Measurements from ENCODE around the gene MARS1.
A peak's percentile ranks its signal among the peaks of the same experiment; 100 is the strongest.

Gene MARS1

DNA sequence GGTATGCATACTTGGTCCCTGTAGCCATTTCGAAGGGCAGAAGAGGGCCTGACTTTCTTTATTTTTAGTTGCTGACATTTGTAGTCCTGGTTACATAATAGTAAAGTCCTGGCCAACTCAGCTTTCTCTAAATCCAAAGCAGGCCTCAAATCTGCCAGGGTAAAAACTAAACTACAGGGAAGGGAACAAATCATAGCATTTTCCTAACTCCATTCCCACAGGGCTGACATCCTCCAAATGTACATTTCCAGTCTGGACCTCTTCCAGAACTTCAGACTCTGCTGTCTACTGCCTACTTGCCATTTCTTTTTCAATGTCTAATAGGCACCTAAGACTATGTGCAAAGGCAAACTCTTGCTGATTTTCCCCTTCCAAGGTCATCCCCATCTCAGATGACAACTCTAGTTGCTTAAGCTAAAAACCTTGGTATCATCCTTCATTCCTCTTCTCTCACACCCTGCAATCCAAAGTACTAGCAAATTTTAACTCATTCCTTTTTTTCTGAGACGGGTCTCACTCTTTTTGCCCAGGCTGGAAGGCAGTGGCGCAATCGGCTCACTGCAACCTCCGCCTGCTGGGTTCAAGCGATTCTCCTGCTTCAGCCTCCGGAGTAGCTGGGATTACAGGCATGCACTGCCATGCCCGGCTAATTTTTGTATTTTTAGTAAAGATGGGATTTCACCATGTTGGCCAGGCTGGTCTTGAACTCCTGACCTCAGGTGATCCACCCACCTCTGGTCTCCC lies 30.5 kb downstream of the MARS1 start:
- DNase-seq, result peak in 1 of 14 donors; percentile 31

DNA sequence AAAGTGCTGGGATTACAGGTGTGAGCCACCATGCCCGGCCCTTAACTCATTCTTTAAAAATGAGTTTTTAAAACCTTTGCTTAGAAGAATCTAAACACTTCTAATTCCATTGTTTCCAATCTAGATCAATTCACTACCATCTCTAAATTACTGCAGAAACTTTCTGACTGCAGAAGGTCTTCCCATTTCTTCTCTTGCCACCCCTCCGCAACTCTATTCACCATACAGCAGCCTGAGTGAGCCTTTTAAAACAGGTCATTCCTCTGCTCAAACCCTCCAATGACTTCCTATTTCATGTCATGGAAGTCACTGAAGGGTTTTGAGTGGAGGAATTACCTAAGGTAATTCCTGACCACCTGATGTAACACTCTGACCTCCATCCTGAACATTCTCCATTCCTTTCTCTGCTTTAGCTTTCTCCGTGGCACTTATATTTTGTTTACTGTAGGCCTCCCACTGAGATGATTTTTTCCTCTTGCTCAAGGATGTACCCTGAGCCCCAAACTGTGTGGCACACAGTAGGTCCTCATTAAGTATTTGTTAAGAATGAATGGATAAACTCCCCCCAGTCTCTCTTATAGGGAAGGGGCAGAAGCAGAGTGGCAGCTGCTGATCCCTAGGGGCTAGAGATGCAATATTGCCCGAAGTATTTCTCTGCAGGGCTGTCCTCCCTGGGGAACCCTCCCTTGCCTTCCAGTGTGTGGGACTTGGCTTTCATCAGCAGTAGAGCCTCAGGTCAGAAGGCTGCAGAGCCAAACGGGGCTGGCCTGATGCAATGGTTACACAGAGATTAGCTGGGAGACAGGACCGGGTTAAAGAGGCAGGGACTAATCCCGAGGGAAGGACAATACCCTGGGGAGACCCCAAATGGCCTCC lies 31.3 kb downstream of the MARS1 start:
- no peak for DNase-seq

DNA sequence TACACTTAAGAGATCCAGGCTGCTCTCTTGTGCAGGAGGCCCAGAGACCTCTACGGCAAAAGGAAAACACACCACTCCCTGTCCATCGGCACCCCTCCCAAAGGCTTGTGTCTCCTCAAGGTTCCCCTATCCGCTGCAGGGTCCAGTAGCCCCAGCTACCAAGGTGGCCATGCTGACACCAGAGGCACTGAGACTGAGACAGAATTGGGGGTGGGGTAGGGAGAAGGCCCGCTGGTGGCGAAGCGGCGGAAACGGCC lies 31.9 kb downstream of the MARS1 start:
- peak in 2 of 14 donors; percentile 72 to 77 for DNase-seq

DNA sequence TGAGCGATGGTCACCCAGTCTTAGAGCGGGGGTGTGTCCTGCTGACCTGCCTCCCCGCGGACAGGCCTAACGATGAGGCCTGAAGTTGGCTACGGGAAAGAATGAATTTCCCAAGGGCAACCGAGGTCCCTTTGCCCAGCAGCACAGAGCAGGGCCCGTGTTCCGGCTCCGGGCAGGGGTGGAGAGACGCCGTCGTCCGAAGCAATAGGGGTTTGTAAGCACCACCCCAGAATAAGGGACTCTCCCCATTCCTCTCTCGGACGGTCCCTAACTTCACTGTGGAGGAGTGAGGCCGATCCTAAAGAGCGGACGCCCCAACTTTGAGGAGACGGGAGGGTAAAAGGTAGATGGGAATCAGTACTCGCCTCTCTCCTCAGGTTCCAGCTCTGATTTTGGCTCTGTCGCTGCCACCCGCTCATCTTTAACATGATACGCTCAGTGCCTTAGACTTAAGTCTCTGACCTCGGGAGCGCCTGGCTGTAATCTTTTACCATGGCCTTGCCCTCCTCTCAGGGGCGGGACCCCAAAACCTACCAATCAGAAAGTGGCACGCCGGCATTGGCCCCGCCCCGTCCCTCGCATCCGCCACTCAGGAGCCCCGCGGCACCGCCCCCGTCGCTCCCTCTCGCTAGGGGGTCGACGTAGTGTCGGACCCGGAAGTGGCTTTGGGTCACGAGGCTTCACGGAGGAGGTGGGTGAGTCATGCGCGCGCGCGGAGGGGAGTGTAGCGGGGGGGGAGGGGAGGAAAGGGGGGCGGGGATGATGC lies 32.4 kb downstream of the MARS1 start, which contains the start of gene DDIT3:
Gene DDIT3, minus strand, starts transcription at position 462 of the 766 bp plus-strand sequence. CDS start 3,108 bp downstream, outside the sequence.
- peak; percentile 94 to 100 (median 98) for DNase-seq

DNA sequence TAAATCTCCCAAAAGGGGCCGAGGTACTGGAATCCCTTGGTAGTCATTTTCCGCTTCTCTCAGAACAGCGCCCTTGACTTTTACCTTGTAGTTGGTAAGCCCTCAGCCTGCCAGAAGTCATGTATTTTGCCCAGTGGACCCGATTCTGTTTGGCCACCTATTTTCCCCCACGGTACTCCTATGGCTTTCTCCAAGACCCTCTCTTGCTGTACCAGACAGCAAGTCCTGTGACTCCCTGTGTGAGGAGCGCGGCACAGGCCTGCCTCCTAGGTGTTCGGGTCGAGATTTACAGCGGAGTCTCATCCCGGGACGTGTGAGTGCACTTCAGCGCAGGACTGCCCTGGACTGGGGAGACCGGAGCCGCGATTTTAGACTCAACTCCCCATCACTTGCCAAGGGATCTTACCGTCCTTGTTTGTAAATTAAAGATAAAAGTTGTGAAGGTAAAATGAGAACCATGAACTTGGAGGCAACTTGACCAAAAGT lies 33.7 kb downstream of the MARS1 start:
- DNase-seq, result peak in 11 of 14 donors; percentile 42 to 77 (median 61)

DNA sequence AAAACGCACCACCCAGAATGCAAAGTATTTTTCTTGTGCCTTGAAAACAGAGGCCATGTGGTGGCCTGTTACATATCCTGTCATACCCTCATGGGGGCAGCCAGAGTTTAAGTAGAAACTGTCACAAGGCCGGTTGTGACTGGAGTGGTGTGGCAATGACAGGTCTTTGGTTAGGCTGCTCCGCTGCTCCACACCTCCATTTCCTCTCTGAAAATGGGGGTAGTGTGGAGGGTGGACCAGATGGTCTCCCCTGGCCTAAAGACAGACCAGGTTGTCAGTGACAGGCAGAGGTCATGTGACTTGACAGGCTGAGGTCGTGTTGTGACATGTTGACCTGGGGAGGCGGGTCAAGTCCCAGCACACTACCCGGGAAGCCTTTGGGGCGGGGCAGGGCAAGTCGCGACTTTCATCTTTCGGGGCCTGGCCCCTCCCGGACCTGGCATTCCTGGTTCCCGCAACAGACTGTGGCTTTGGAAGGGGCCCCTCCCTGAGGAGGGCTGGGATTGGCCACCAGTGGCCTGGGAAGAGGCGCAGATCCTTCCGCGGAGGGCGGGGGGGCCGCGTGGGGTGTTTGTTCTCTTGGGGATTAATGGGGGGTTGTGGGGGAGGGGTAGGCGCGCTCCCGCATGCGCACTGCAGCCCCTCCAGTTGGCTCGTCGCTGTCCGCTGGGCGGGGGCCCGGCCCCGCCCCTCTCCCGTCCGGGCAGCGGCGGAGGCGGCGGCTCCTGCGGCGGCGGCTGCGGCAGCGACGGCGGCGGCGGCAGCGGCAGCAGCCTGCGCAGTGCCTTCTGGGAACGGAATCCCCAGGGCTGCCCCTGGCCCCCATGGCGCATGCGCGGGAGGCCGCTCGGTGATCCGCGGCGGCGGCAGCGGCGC lies 34.4 kb downstream of the MARS1 start, which contains the start of gene MBD6:
Gene MBD6, plus strand, starts transcription at position 814 of the 876 bp plus-strand sequence. CDS start 1,480 bp downstream, outside the sequence.
- DNase-seq, result peak; percentile 58 to 95 (median 88)

DNA sequence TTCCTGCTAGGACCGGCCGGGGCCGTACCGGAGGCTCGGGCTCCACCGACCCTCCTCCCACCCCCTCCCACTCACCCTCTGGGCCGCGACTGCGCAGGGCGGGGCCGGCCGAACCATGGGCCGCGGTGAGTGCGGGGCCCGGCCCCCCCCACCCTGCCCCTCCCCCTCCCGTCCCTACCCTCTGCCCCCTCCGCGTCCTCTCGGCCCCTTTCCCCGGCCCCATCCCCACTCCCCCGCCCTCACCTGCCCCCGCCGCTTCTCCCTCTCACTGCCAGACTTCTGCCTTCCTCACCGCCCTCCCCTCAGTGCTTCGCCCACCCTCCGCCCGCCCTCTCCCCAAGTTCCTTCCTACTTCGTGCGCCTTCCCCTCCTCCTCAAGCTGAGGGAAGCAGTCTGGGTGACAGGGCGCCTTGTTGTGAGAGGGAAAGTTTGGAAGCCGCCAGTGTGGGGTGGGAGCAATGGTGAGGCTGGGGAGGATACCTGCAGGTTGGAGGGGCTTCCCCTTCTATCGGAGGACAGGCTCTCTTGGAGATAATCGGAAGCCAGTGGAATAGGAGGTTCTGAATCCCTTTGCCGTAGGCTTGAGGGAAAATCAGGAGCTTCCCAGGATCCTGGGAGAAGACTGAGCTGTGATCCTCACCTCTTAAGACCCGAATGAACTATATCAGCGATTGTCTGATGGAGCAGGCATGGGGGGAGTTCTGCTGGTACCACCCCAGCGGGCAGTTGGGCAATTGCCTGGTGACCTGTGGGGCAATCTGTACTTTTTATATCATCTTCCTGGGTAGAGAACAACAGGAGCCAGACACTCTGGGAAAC lies 35.2 kb downstream of the MARS1 start:
- DNase-seq, result peak in 8 of 14 donors; percentile 31 to 77 (median 67)

DNA sequence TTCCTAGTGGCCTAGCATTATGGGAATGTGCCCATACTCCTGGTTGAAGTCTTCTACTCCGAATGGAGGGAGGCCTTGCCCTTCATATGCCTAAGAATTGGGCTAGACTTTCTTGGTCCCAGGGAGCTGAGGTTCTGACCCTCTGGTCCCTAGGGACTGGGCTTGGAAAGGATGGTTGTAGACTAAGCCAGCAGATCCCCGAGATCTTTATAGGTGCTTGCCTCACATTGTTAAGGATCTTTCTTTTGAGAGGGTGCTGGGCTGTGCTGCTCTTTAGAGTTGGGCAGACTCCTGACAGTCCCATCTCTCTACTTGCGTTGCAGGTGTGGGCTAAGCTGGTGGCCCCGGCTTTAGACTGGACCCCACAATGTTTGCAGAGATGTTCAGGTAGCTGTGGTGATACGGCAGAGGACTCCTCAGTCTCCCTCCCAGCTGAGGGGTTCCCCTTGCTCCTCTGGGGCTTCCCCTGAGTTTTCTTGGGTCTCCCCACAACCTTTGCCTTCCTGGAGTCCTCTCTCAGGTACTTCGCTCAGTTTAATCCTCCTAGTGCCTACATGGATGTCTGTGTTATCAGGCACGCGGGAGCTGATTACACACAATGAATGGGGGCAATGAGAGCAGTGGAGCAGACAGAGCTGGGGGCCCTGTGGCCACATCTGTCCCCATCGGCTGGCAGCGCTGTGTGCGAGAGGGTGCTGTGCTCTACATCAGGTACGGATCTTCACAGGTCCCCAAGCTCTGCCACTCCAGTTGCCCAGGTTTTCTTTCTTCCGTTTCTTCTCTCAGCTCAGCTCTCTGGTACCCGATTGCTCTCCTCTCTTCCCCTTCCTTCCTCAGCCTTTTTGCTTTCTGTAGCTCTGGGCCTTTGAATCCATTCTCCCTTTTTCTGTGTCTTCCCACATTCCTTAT lies 36.1 kb downstream of the MARS1 start:
- DNase-seq, result no peak

DNA sequence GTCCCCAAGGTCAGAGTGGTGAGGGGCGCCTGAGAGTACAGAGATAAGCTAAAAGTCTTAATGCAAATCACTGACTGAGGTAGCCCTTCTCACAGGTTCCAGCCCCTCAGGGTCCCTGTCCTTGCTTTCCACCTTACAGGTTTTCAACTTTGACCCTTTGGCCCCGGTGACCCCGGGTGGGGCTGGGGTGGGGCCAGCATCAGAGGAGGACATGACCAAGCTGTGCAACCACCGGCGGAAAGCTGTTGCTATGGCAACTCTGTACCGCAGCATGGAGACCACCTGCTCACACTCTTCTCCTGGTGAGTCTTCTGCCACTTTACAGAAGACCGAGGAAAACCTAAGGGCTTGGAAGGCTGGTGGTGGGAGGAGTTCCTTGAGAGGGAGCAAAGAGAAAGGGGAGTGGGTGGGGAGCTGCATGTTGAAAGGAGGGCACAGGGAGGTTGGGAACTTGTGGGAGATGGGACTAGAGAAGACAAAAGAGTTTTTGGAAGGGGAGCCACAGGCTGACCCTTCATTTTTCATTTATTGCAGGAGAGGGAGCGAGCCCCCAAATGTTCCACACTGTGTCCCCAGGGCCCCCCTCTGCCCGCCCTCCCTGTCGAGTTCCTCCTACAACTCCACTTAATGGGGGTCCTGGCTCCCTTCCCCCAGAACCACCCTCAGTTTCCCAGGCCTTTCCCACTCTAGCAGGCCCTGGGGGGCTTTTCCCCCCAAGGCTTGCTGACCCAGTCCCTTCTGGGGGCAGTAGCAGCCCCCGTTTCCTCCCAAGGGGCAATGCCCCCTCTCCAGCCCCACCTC lies 37.1 kb downstream of the MARS1 start:
- no peak for DNase-seq

DNA sequence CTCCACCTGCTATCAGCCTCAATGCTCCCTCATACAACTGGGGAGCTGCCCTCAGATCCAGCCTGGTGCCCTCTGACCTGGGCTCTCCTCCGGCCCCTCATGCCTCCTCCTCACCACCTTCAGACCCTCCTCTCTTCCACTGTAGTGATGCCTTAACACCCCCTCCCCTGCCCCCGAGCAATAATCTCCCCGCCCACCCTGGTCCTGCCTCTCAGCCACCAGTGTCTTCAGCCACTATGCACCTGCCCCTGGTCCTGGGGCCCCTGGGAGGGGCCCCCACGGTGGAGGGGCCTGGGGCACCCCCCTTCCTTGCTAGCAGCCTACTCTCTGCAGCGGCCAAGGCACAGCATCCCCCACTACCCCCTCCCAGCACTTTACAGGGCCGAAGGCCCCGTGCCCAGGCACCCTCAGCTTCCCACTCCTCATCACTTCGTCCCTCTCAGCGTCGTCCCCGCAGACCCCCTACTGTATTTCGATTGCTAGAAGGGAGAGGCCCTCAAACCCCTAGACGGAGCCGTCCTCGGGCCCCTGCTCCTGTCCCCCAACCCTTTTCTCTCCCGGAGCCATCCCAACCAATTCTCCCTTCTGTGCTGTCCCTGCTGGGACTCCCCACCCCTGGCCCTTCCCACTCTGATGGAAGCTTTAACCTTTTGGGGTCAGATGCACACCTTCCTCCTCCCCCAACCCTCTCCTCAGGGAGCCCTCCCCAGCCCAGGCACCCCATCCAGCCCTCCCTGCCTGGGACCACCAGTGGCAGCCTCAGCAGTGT lies 37.9 kb downstream of the MARS1 start:
- DNase-seq, result no peak

DNA sequence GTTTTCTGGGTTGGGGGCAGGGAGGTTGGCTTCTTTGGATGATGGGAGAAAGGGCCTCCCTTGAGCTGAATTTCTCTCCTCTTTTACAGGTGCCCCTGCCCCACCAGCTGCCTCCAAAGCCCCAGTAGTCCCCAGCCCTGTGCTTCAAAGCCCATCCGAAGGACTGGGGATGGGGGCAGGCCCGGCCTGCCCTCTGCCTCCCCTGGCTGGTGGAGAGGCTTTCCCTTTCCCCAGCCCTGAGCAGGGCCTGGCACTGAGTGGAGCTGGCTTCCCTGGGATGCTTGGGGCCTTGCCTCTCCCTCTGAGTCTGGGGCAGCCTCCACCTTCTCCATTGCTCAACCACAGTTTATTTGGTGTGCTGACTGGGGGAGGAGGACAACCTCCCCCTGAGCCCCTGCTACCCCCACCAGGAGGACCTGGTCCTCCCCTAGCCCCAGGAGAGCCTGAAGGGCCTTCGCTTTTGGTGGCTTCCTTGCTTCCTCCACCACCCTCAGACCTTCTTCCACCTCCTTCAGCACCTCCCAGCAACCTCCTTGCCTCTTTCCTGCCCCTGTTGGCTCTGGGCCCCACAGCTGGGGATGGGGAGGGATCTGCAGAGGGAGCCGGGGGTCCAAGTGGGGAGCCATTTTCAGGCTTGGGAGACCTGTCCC lies 38.7 kb downstream of the MARS1 start:
- DNase-seq, result no peak

DNA sequence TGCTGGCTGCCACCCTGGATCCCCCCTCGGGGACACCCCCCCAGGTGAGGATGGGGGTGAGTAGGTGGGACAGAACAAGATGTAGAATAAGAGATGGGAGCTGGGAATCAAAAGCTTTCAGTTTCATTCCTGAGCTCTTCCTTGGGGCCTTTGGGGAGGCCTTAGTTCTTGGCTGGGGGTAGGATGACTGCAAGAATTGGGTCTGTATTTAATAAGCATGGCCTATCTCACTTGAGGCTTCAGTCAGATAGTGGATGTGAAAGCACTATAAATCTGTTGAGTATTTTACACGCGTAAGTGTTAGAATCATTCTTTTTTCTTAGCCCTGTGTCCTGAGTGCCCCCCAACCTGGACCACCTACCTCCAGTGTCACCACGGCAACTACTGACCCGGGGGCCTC lies 39.3 kb downstream of the MARS1 start:
- no peak for DNase-seq

DNA sequence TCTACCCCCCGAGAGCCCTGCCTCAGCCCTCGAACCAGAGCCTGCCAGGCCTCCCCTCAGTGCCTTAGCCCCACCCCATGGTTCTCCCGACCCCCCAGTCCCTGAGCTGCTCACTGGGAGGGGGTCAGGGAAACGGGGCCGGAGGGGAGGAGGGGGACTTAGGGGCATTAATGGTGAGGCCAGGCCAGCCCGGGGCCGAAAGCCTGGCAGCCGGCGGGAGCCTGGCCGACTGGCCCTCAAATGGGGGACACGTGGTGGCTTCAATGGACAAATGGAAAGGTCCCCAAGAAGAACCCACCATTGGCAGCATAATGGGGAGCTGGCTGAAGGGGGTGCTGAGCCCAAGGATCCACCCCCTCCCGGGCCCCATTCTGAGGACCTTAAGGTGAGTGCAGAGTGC lies 40.3 kb downstream of the MARS1 start:
- no peak for DNase-seq

DNA sequence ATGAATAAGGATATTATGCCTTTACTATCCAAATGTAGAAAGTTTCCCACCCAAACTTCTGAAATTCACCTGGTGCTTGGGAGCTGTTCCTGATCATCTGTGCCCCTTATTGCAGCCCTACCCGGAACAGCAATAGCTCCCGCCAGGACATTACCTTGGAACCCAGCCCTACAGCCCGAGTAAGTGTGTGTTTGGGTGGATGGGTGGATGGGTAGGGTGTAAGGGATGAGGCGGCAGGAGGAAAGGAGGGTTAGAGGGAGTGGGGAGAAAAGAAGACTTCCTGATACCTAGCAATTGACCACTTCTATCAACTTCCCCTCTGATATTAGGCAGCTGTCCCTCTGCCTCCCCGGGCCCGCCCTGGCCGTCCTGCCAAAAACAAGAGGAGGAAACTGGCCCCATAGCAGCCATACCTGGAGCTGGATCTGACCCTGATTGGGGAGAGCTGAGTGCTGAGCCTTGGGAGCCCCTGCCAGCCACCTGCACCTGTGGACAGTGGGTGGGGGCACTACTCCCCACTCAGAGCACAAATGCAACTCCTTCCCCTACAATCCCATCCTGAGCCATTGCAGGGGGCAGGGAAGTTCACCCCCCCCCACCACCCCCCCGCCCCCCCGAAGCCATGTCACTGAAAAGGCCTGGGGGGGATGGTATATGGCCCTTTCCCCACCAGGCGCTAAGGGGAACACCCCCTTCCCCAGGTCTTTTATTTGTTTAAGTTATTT lies 41.1 kb downstream of the MARS1 start:
- DNase-seq, result no peak

DNA sequence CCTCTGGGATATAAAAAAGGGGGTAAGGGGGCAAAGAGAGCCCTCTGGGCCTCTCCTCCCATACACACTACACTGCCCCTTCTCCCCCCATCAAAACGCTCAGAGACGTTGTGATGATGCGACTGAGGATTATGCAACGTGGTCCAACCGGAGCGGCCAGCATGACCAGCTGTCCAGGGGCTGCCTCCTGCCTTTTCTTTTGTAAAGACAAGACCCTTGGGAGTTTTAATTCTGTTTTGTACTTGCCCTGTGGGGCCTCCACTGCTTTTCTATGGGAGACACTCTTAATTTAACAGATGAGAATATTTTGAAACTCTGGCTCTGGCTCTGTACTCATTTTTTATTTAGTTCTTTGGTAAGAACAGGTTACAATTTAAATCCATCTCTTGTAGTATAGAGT lies 42.0 kb downstream of the MARS1 start:
- no peak for DNase-seq

DNA sequence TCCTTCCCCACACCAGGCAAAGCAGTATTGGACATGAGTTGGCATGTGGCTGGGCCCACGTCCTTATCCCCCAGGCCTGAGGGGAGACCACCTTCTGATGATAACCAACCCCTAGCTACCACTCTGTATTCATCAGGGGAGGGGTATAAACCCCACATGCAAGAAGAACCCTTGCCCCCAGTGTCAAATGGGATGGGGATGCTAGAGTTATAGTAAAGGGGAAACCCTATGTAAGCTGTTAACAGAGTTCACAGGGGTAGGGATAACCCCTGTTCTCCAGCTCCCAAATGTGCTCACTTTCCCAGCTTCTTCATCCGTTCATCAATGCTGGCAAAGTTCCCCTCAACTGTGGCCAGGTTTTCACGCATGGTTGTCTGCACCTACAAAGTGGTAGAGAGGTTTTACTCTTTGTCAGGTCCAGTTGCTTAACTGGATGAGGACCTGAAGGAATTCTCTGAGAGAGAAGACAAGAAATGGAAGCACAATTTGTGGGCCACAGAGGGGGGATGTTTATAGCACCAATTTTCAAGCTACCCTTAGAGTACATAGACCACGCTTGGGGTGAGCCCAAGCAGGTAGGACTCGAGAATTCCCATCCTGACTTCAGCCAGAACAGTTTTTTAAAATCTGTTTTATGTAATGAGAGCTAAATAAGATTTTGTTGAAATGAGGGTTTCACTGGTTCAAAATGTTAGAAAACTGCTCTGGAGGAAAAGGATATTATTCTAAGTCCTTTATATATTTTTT lies 42.7 kb downstream of the MARS1 start:
- DNase-seq, result no peak

Measured in C1 segment of cervical spinal cord (tissue), 14 donors.